ENCODE data around the gene FTSJ3. TPM values are rescaled to one million over a fixed set of nuclear protein-coding genes. Genes with fewer than 3 reads are reported as not detected.

FTSJ3 gene
- polyA plus RNA-seq, 1 of the 3 experiments (the other 2 are of a cell fraction): 148 TPM

DNA sequence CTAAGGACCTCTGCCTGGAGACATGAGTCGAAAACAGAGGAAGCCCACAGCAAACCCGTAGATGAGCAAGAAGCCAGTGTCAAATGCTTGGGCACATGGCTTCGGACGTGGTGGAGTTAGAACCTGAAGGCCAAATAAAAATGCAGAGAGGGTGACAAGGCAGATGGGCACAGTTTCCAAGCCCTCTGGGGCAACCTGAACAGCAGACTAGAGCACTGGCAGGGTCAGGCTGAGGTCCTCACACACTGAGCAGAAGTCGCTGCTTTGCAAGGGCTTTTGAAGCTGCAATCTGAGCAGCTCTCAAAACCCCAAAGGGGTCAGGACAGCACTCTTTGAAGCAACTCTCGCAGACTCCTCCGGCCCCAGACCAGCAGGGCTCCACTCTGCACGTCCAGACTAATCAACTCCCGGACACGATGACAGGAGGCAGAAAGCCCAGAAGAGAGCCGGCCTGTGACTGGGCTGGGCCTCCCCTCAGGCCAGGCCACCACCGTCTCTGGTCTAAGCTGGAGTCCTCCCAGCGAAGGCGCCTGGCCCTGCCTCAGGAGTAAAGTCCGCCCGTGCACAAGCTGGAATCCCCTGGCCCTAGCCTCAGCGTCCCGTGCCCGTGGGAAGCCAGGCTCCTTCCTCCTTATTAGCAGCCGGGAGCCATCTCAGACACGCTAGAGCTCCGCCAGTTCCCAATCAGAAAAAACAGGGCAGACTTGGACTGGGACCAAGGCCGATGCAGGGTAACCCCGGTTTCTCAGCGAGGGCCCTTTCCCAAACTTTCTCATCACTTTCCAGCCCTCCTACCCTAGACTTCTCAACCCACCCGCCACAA is 14.1 kb upstream of the FTSJ3 start:
- Histone ChIP-seq H3K4me1 (ENCODE audit: control insufficient read depth in 1 of 2, insufficient read depth in 2 of 2, low read depth in 1 of 2, low read length in 1 of 2) (peaks cover 27 to 41% of the 10 kb centered on the region in 2 experiments), H3K27ac (ENCODE audit: low read depth in 2 of 2, low read length in 1 of 2) (peak overlapping the region; percentile 67 to 97), H2AFZ (ENCODE audit: low read depth) (peak overlapping the region; percentile 68), H3K9ac (peak overlapping the region; percentile 89), H3F3A (replicated peaks; ENCODE audit: insufficient read depth) (peaks cover 9% of the 10 kb centered on the region), H3K79me2 (ENCODE audit: insufficient read depth) (peaks cover 57% of the 10 kb centered on the region), H3K4me3 (ENCODE audit: low read depth in 2 of 2, low read length in 1 of 2) (peak overlapping the region; percentile 59 to 76), H3K36me3 (replicated peaks in 1 of 2; ENCODE audit: control insufficient read depth in 1 of 2, insufficient read depth in 2 of 2, low read length in 1 of 2) (peaks cover 5 to 9% of the 10 kb centered on the region in 2 experiments), H3K4me2 (peak overlapping the region; percentile 93), H3K9me3 (no peaks in the 10 kb centered on the region), H3K9me2 (no peaks in the 10 kb centered on the region), H4K20me1 (ENCODE audit: insufficient read depth) (peaks cover 23% of the 10 kb centered on the region; the same call in 1 of the 2 replicates), H3K27me3 (ENCODE audit: insufficient read depth) (no peaks in the 10 kb centered on the region)
- 11% methylated on average over 16 of the region's 26 CpGs for WGBS (ENCODE audit: low lambda C conversion rate)
- ChIA-PET CTCF (interaction anchor here (0.7 to 9.1 kb wide), 9 partner anchors 8 to 664 kb away, joined by 3 to 96 read pairs (median 3); partner anchors contain the start of genes CCDC47, DDX42, FTSJ3 and MAP3K3), POLR2A (interaction anchor here (0.6 to 9.2 kb wide), 7 partner anchors 12 to 665 kb away, joined by 3 to 108 read pairs (median 3); partner anchors contain the start of genes CCDC47, CEP95, DDX42 and DDX5)
- DNase-seq: peak; percentile 89
- TF ChIP-seq, protein P1, sequence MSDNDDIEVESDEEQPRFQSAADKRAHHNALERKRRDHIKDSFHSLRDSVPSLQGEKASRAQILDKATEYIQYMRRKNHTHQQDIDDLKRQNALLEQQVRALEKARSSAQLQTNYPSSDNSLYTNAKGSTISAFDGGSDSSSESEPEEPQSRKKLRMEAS (IDR thresholded peaks at IDR 0.05; ENCODE audit: low read depth): peak; percentile 31; the same call in 1 of the 2 replicates
- TF ChIP-seq CHD2 (IDR thresholded peaks at IDR 0.05; ENCODE audit: low read length, partially characterized antibody) (peak; percentile 81), NFIC (IDR thresholded peaks at IDR 0.05; ENCODE audit: borderline replicate concordance) (peak; percentile 26; the same call in 1 of the 2 replicates), MXI1 (IDR thresholded peaks at IDR 0.05; ENCODE audit: low read depth, low read length) (peak; percentile 91; the same call in 1 of the 2 replicates), JUND (IDR thresholded peaks at IDR 0.05) (no peak; the same call in 1 of the 2 replicates), EZH2phosphoT487 (IDR thresholded peaks at IDR 0.05; ENCODE audit: borderline replicate concordance, low read depth) (no peak), SMC3 (IDR thresholded peaks at IDR 0.05; ENCODE audit: low read depth, low read length) (peak; percentile 17; the same call in 1 of the 2 replicates), TEAD4 (IDR thresholded peaks at IDR 0.05; ENCODE audit: borderline replicate concordance, insufficient read depth) (no peak), NRF1 (IDR thresholded peaks at IDR 0.05; ENCODE audit: low read depth, low read length) (no peak), USF1 (IDR thresholded peaks at IDR 0.05; ENCODE audit: borderline replicate concordance, low read depth) (no peak), SIN3A (IDR thresholded peaks at IDR 0.05; ENCODE audit: borderline replicate concordance, low read depth, low read length) (peak; percentile 89), EP300 (IDR thresholded peaks at IDR 0.05; ENCODE audit: borderline replicate concordance in 1 of 2, low read depth in 1 of 2, low read length in 1 of 2) (peak in 1 of 2 experiments; percentile 84; a peak in 3 of 4 replicates), TAF1 (IDR thresholded peaks at IDR 0.05; ENCODE audit: borderline replicate concordance, low read depth, low read length) (peak; percentile 61; the same call in 1 of the 2 replicates), RCOR1 (IDR thresholded peaks at IDR 0.05; ENCODE audit: low read length) (peak; percentile 82), GATA2 (CRISPR knock-in tag; IDR thresholded peaks at IDR 0.05) (no peak), TCF12 (IDR thresholded peaks at IDR 0.05) (peak; percentile 96), FOXJ3 (CRISPR knock-in tag; IDR thresholded peaks at IDR 0.05) (peak; percentile 26; the same call in 1 of the 2 replicates), RAD21 (IDR thresholded peaks at IDR 0.05; ENCODE audit: low read length) (peak; percentile 18; the same call in 1 of the 2 replicates)
- TF ChIP-seq, protein P2, sequence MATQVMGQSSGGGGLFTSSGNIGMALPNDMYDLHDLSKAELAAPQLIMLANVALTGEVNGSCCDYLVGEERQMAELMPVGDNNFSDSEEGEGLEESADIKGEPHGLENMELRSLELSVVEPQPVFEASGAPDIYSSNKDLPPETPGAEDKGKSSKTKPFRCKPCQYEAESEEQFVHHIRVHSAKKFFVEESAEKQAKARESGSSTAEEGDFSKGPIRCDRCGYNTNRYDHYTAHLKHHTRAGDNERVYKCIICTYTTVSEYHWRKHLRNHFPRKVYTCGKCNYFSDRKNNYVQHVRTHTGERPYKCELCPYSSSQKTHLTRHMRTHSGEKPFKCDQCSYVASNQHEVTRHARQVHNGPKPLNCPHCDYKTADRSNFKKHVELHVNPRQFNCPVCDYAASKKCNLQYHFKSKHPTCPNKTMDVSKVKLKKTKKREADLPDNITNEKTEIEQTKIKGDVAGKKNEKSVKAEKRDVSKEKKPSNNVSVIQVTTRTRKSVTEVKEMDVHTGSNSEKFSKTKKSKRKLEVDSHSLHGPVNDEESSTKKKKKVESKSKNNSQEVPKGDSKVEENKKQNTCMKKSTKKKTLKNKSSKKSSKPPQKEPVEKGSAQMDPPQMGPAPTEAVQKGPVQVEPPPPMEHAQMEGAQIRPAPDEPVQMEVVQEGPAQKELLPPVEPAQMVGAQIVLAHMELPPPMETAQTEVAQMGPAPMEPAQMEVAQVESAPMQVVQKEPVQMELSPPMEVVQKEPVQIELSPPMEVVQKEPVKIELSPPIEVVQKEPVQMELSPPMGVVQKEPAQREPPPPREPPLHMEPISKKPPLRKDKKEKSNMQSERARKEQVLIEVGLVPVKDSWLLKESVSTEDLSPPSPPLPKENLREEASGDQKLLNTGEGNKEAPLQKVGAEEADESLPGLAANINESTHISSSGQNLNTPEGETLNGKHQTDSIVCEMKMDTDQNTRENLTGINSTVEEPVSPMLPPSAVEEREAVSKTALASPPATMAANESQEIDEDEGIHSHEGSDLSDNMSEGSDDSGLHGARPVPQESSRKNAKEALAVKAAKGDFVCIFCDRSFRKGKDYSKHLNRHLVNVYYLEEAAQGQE (IDR thresholded peaks at IDR 0.05; ENCODE audit: low read depth, low read length): 0 out of 2 replicates have a peak, but pooled peaks have one; percentile 28
- TF ChIP-seq, protein P3, sequence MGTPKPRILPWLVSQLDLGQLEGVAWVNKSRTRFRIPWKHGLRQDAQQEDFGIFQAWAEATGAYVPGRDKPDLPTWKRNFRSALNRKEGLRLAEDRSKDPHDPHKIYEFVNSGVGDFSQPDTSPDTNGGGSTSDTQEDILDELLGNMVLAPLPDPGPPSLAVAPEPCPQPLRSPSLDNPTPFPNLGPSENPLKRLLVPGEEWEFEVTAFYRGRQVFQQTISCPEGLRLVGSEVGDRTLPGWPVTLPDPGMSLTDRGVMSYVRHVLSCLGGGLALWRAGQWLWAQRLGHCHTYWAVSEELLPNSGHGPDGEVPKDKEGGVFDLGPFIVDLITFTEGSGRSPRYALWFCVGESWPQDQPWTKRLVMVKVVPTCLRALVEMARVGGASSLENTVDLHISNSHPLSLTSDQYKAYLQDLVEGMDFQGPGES (IDR thresholded peaks at IDR 0.05; ENCODE audit: low read depth, low read length): no peak
- TF ChIP-seq, protein P4, sequence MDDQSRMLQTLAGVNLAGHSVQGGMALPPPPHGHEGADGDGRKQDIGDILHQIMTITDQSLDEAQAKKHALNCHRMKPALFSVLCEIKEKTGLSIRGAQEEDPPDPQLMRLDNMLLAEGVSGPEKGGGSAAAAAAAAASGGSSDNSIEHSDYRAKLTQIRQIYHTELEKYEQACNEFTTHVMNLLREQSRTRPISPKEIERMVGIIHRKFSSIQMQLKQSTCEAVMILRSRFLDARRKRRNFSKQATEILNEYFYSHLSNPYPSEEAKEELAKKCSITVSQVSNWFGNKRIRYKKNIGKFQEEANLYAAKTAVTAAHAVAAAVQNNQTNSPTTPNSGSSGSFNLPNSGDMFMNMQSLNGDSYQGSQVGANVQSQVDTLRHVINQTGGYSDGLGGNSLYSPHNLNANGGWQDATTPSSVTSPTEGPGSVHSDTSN (IDR thresholded peaks at IDR 0.05): peak; percentile 96
- TF ChIP-seq, protein P5, sequence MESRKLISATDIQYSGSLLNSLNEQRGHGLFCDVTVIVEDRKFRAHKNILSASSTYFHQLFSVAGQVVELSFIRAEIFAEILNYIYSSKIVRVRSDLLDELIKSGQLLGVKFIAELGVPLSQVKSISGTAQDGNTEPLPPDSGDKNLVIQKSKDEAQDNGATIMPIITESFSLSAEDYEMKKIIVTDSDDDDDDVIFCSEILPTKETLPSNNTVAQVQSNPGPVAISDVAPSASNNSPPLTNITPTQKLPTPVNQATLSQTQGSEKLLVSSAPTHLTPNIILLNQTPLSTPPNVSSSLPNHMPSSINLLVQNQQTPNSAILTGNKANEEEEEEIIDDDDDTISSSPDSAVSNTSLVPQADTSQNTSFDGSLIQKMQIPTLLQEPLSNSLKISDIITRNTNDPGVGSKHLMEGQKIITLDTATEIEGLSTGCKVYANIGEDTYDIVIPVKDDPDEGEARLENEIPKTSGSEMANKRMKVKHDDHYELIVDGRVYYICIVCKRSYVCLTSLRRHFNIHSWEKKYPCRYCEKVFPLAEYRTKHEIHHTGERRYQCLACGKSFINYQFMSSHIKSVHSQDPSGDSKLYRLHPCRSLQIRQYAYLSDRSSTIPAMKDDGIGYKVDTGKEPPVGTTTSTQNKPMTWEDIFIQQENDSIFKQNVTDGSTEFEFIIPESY (IDR thresholded peaks at IDR 0.05; ENCODE audit: borderline replicate concordance, low read depth): peak; percentile 25; the same call in 1 of the 2 replicates
